ENCODE measurements around the gene PHC1. TPM values are rescaled to one million over a fixed set of nuclear protein-coding genes. Genes with fewer than 3 reads are reported as not detected.
"Not testable (repeated sequence)": the region's sequence is repeated elsewhere in the genome, so short reads cannot be mapped to it uniquely, and the experiment has no call there.

The PHC1 gene
- total RNA-seq, 2 donors from 2014 or later, result 50.1 to 55.9 TPM

- Histone ChIP-seq H3K36me3 (peaks cover 19% of the 10 kb centered on the region), H3K4me3 (no peak overlapping the region), H3K9me3 (no peaks in the 10 kb centered on the region), H3K27ac (no peak overlapping the region), H3K27me3 (replicated peaks; ENCODE audit: insufficient read depth) (no peaks in the 10 kb centered on the region), H3K4me1 (ENCODE audit: control insufficient read depth in 1 of 2, low read depth in 2 of 2) (no peaks in the 10 kb centered on the region)
- ATAC-seq (ENCODE audit: insufficient number of reproducible peaks, low FRiP score, low read depth) (no peak), DNase-seq (ENCODE audit: low spot score) (no peak)
- no peak for TF ChIP-seq CTCF (IDR thresholded peaks at IDR 0.05)
Measured at GRCh38 chr12:8922544-8922943, 8.2 kb downstream of the PHC1 start.

GRCh38 chr12:8930655-8931323, 16.5 kb downstream of the PHC1 start:
- ATAC-seq (ENCODE audit: insufficient number of reproducible peaks, low FRiP score, low read depth); DNase-seq (ENCODE audit: low spot score); H3K27ac ChIP-seq: not testable (repeated sequence)

DNA sequence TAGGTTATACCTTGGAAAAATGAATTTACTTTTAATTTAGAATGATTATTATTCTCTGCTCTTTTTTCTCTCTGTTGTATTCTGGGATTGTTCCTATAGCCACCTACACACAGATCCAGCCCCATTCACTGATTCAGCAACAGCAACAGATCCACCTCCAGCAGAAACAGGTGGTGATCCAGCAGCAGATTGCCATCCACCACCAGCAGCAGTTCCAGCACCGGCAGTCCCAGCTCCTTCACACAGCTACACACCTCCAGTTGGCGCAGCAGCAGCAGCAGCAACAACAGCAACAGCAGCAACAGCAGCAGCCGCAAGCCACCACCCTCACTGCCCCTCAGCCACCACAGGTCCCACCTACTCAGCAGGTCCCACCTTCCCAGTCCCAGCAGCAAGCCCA, 18.2 kb downstream of the PHC1 start:
- not testable (repeated sequence) for H3K4me3 ChIP-seq; H3K9me3 ChIP-seq; ATAC-seq (ENCODE audit: insufficient number of reproducible peaks, low FRiP score, low read depth); DNase-seq (ENCODE audit: low spot score); H3K27me3 ChIP-seq (replicated peaks; ENCODE audit: insufficient read depth); H3K4me1 ChIP-seq (ENCODE audit: control insufficient read depth in 1 of 2, low read depth in 2 of 2); H3K27ac ChIP-seq
- peaks cover 34% of the 10 kb centered on the region for H3K36me3 ChIP-seq

More at GRCh38 chr12:8930655-8931323, 16.5 kb downstream of the PHC1 start:
- H3K9me3 ChIP-seq; H3K4me3 ChIP-seq; H3K4me1 ChIP-seq (ENCODE audit: control insufficient read depth in 1 of 2, low read depth in 2 of 2); H3K27me3 ChIP-seq (replicated peaks; ENCODE audit: insufficient read depth): not testable (repeated sequence)
- H3K36me3 ChIP-seq, result peaks cover 26% of the 10 kb centered on the region

DNA sequence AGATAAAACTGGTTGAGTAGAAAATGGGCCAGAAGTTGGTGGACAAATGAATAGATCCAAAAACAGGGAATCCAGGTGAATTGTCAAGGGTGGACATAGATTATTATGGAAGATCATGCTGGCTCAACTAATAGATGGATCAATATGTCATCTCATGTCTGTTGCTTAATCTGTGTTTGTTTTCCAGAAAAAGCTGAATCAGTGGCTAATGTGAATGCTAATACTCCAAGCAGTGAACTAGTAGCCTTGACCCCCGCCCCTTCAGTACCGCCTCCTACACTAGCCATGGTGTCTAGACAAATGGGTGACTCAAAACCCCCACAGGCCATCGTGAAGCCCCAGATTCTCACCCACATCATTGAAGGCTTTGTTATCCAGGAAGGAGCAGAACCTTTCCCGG, 19.8 kb downstream of the PHC1 start:
- not testable (repeated sequence) for ATAC-seq (ENCODE audit: insufficient number of reproducible peaks, low FRiP score, low read depth); H3K27ac ChIP-seq; DNase-seq (ENCODE audit: low spot score); H3K4me3 ChIP-seq; H3K9me3 ChIP-seq; H3K4me1 ChIP-seq (ENCODE audit: control insufficient read depth in 1 of 2, low read depth in 2 of 2); H3K27me3 ChIP-seq (replicated peaks; ENCODE audit: insufficient read depth)
- H3K36me3 ChIP-seq, result peaks cover 34% of the 10 kb centered on the region

GRCh38 chr12:8936735-8937134, 22.4 kb downstream of the PHC1 start:
- no peaks in the 10 kb centered on the region for H3K27me3 ChIP-seq (replicated peaks; ENCODE audit: insufficient read depth)
- peaks cover 28% of the 10 kb centered on the region for H3K36me3 ChIP-seq
- H3K27ac ChIP-seq, result no peak overlapping the region
- H3K4me1 ChIP-seq (ENCODE audit: control insufficient read depth in 1 of 2, low read depth in 2 of 2), result no peaks in the 10 kb centered on the region
- no peak overlapping the region for H3K4me3 ChIP-seq
- no peak for TF ChIP-seq CTCF (IDR thresholded peaks at IDR 0.05)
- DNase-seq (ENCODE audit: low spot score) (no peak), ATAC-seq (ENCODE audit: insufficient number of reproducible peaks, low FRiP score, low read depth) (no peak)
- H3K9me3 ChIP-seq, result no peaks in the 10 kb centered on the region

DNA sequence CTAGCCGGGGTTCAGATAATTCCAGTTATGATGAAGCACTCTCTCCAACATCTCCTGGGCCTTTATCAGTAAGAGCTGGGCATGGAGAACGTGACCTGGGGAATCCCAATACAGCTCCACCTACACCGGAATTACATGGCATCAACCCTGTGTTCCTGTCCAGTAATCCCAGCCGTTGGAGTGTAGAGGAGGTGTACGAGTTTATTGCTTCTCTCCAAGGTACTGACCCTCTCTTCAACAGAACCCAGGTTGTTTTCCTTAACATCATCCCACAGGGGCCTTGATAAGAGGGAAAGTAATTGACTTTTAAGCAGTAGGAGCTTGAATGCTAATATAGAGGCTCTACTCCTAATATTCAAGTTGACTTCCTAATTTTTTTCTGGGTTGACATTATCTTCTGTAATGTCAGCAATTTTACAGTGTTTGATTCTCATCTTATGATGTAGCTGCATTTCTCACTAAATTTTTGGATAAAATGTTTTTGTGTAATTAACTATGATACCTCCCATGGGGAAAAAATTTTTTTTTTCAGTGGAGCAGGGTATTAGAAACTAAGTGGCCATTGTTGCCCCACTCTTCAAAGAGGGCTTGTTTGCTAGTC, 23.6 kb downstream of the PHC1 start:
- not testable (repeated sequence) for DNase-seq (ENCODE audit: low spot score); H3K4me3 ChIP-seq; ATAC-seq (ENCODE audit: insufficient number of reproducible peaks, low FRiP score, low read depth); H3K27me3 ChIP-seq (replicated peaks; ENCODE audit: insufficient read depth); H3K4me1 ChIP-seq (ENCODE audit: control insufficient read depth in 1 of 2, low read depth in 2 of 2); H3K9me3 ChIP-seq; H3K27ac ChIP-seq
- H3K36me3 ChIP-seq, result peaks cover 40% of the 10 kb centered on the region

- H3K36me3 ChIP-seq, result peaks cover 41% of the 10 kb centered on the region
- no peak for TF ChIP-seq CTCF (IDR thresholded peaks at IDR 0.05)
- no peak for ATAC-seq (ENCODE audit: insufficient number of reproducible peaks, low FRiP score, low read depth)
Measured at GRCh38 chr12:8941691-8942478, 27.6 kb downstream of the PHC1 start.

More at GRCh38 chr12:8941691-8942478, 27.6 kb downstream of the PHC1 start:
- Histone ChIP-seq H3K27ac (no peak overlapping the region), H3K27me3 (replicated peaks; ENCODE audit: insufficient read depth) (no peaks in the 10 kb centered on the region), H3K4me3 (no peak overlapping the region), H3K4me1 (ENCODE audit: control insufficient read depth in 1 of 2, low read depth in 2 of 2) (peaks cover 0 to under 1% of the 10 kb centered on the region in 2 donors), H3K9me3 (no peaks in the 10 kb centered on the region)
- no peak for DNase-seq (ENCODE audit: low spot score)
